K562 (cell line): ENCODE data around the gene THRSP. TPM values are rescaled to one million over a fixed set of nuclear protein-coding genes. Genes with fewer than 3 reads are reported as not detected.

ENCODE experiments used
- BDP1 ChIP-seq: IDR thresholded peaks from 3 replicates; pipeline ENCODE4 v1.6.1; 2011; ENCODE audit not compliant: insufficient read length, insufficient read depth
- BRF1 ChIP-seq: IDR thresholded peaks from 3 replicates; pipeline ENCODE4 v1.6.1; 2011; ENCODE audit warnings: borderline replicate concordance, mild to moderate bottlenecking; ENCODE audit not compliant: insufficient read length; ENCODE audit errors: extremely low read depth
- CCAR2 ChIP-seq: fragments of 200-400 bp; formaldehyde crosslinking; IDR thresholded peaks from 2 replicates; pipeline ENCODE4 v1.6.1; 2017; ENCODE audit warnings: mild to moderate bottlenecking, low read depth, low read length
- DNMT1 ChIP-seq: fragments of 450-650 bp; IDR thresholded peaks from 2 replicates; pipeline ENCODE4 v1.6.1; 2016; ENCODE audit warnings: antibody characterized with exemption, mild to moderate bottlenecking
- EGR1 ChIP-seq: fragments of 450-650 bp; conservative IDR thresholded peaks from 2 replicates; pipeline ENCODE4 v1.6.1; 2017; ENCODE audit warnings: mild to moderate bottlenecking
- KDM5B ChIP-seq: fragments of 200-600 bp; sonication (generic); IDR thresholded peaks from 2 replicates; pipeline ENCODE4 v1.6.1; 2012; ENCODE audit warnings: low read depth, mild to moderate bottlenecking, moderate library complexity, low read length, control low read depth, inconsistent platforms; ENCODE audit not compliant: insufficient replicate concordance
- KLF16 ChIP-seq: IDR thresholded peaks from 2 replicates; pipeline ENCODE4 v1.6.1; 2016; ENCODE audit warnings: antibody characterized with exemption
- NCOA2 ChIP-seq, 2 experiments: fragments of 450-650 bp; IDR thresholded peaks; 2 replicates each; pipeline ENCODE4 v1.6.1; 2018; ENCODE audit warnings: mild to moderate bottlenecking in 2 of 2, moderate library complexity in 1 of 2; ENCODE audit not compliant: partially characterized antibody in 2 of 2
- NFE2L1 ChIP-seq: fragments of 450-650 bp; IDR thresholded peaks from 2 replicates; pipeline ENCODE4 v1.6.1; 2016; ENCODE audit warnings: missing genetic modification characterization, low read depth, mild to moderate bottlenecking, missing compliant biosample characterization, moderate library complexity, borderline replicate concordance
- NFRKB ChIP-seq: fragments of 450-650 bp; IDR thresholded peaks from 2 replicates; pipeline ENCODE4 v1.6.1; 2016; ENCODE audit warnings: low read depth
- NR2C1 ChIP-seq, 2 experiments: fragments of 450-650 bp; IDR thresholded peaks; 2 replicates each; pipeline ENCODE4 v1.6.1; 2017; ENCODE audit warnings: mild to moderate bottlenecking in 2 of 2, antibody characterized with exemption in 1 of 2, inconsistent platforms in 1 of 2, missing compliant biosample characterization in 1 of 2, missing genetic modification characterization in 1 of 2
- SAP30 ChIP-seq: fragments of 200-600 bp; sonication (generic); IDR thresholded peaks from 2 replicates; pipeline ENCODE4 v1.6.1; 2012; ENCODE audit warnings: borderline replicate concordance, low read depth, mild to moderate bottlenecking, moderate library complexity, low read length, control low read depth, inconsistent platforms; ENCODE audit not compliant: insufficient read depth, poor library complexity, severe bottlenecking
- TCF7 ChIP-seq: sonication (generic); IDR thresholded peaks from 2 replicates; pipeline ENCODE4 v1.6.1; 2016; ENCODE audit warnings: antibody characterized with exemption, borderline replicate concordance
- TFAM ChIP-seq: fragments of 250-450 bp; sonication (Bioruptor Pico); conservative IDR thresholded peaks from 2 replicates; pipeline ENCODE4 v1.5.0; 2021; ENCODE audit warnings: mild to moderate bottlenecking, moderate library complexity
- U2AF1 ChIP-seq: fragments of 200-400 bp; formaldehyde crosslinking; optimal IDR thresholded peaks from 2 replicates; pipeline ENCODE3; 2017; ENCODE audit warnings: mild to moderate bottlenecking, low read depth, low read length, moderate library complexity
- ZFP1 ChIP-seq: fragments of 450-650 bp; formaldehyde crosslinking; IDR thresholded peaks from 2 replicates; pipeline ENCODE4 v1.4.0; 2020; ENCODE audit warnings: mild to moderate bottlenecking, mixed read lengths
- ZNF395 ChIP-seq: fragments of 200-800 bp; sonication (Bioruptor generic); IDR thresholded peaks from 2 replicates; pipeline ENCODE4 v1.6.1; 2017; ENCODE audit warnings: missing genetic modification characterization, missing compliant biosample characterization
- ZNF407 ChIP-seq: fragments of 450-650 bp; IDR thresholded peaks from 2 replicates; pipeline ENCODE4 v1.6.1; 2016; ENCODE audit warnings: low read depth
- polyA plus RNA-seq, 8 experiments: library from polyadenylated mRNA; depleted of rRNA in 4 of 8; stranded (reverse) in 5 of 8; unstranded in 3 of 8; fragments of >200 nt; fragmentation: Nextera tagmentation in 2 of 8; fragmentation: Illumina TruSeq in 1 of 8; extraction: Ambion mirVana in 2 of 8; extraction: Trizol in 1 of 8; gene quantifications; 2 replicates each; pipeline versions ENCODE4 v1.2.1 to v1.2.3, GENCODE V29; 2011 to 2014; ENCODE audit warnings: inconsistent platforms in 1 of 8, missing spikeins in 1 of 8
- total RNA-seq, 7 experiments: library from RNA; depleted of rRNA in 6 of 7; stranded (reverse); fragments of >200 nt in 6 of 7; fragmentation: Illumina TruSeq in 2 of 7; extraction: Trizol in 2 of 7; gene quantifications; 2 replicates each; pipeline versions ENCODE4 v1.2.1 to v1.2.3, GENCODE V29; 2011 to 2021; ENCODE audit warnings: low replicate concordance in 1 of 7

THRSP gene
- total and polyA plus RNA-seq, 9 of the 15 experiments (the other 6 are each of a cell fraction or from before 2014, with no cell fraction given) = 0.23 to 0.56 (median 0.31) TPM; not detected in 2

GRCh38 chr11:78079232-78080083, 15.8 kb downstream of the THRSP start, which contains the start of gene NDUFC2 (continued):
- no peak for TF ChIP-seq ZNF407
- no peak for TF ChIP-seq KLF16
- TF ChIP-seq TCF7 = peak; percentile 71; the same call in 1 of the 2 replicates
- no peak for TF ChIP-seq BDP1
- no peak for TF ChIP-seq CCAR2
- TF ChIP-seq NR2C1 (IDR thresholded peaks at IDR 0.05) = 0 out of 2 replicates have a peak, but pooled peaks have one; percentile 15
- TF ChIP-seq NR2C1 (tag; IDR thresholded peaks at IDR 0.05) = peak; percentile 73
- no peak for TF ChIP-seq NFE2L1 (tag)
- TF ChIP-seq EGR1 = peak; percentile 85
- TF ChIP-seq NFRKB = peak; percentile 78
- peak; percentile 88 for TF ChIP-seq KDM5B
- TF ChIP-seq NCOA2 (IDR thresholded peaks at IDR 0.05; ENCODE audit: partially characterized antibody in 2 of 2) = no peak
- no peak for TF ChIP-seq TFAM (CRISPR knock-in tag)
- no peak for TF ChIP-seq ZNF395 (CRISPR knock-in tag)
- TF ChIP-seq ZFP1 (CRISPR knock-in tag) = no peak
- TF ChIP-seq BRF1 = no peak
- no peak for TF ChIP-seq DNMT1
- TF ChIP-seq SAP30 = peak; percentile 70
- TF ChIP-seq U2AF1 = no peak
